Astrocyte of the spinal cord (primary cell): ENCODE data around the gene LDLRAD4.

Experiments
- DNase-seq: peaks from one replicate; pipeline ENCODE4 v3.0.0; 2011; ENCODE audit warnings: low read depth, low spot score
- H3K4me3 ChIP-seq: 2 replicates; pipeline ENCODE4 v1.5.1; 2011; ENCODE audit warnings: low read depth, mild to moderate bottlenecking, low read length, moderate library complexity
- CTCF ChIP-seq: IDR thresholded peaks from 2 replicates; pipeline ENCODE4 v1.5.1; 2012; ENCODE audit warnings: low read depth, mild to moderate bottlenecking, low read length, inconsistent platforms
- in situ Hi-C: cut with HindIII; loops from 2 replicates; pipeline ENCODE4 v1.10.0; 2017; ENCODE audit warnings: low sequenced_read_pairs

LDLRAD4 gene

GRCh38 chr18:13218368-13218991 lies at the start of gene LDLRAD4:
Gene LDLRAD4 (plus strand): TSS chr18:13218760.
- TF ChIP-seq CTCF, result no peak
- H3K4me3 ChIP-seq, result peak within 1 kb of the TSS; percentile 23
- in situ Hi-C loops, result no loop called here
- DNase-seq, result no peak

DNA sequence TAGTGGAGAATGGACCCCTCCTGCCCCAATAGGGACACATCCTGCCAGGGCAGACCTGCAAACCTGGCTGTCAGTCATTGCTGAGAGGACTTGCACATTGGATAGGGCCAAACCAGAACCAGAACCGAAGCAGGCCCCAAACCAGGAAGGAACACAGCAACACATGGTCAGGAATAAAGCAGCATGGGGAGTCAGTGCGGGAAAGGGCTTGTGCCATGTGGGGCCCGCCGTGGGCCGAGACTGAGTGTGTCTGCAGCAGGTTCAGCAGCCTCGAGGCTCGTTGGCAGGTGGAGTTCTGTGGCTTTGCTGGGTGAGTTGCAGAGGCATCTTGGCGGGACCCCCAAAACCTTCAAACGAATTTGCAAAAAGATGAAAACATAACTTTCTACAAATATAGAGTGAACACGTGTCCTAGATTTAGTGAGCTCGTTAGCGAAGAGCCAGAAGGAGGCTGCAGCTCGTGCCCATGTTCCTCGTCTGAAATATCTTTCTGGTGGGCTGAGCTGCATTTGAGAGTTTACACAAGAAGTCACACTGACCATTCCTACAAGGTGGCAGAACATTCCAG lies 44.9 kb upstream of the LDLRAD4 start:
- in situ Hi-C loops, result no loop called here
- no peak overlapping the region for H3K4me3 ChIP-seq
- no peak for DNase-seq
- no peak for TF ChIP-seq CTCF

DNA sequence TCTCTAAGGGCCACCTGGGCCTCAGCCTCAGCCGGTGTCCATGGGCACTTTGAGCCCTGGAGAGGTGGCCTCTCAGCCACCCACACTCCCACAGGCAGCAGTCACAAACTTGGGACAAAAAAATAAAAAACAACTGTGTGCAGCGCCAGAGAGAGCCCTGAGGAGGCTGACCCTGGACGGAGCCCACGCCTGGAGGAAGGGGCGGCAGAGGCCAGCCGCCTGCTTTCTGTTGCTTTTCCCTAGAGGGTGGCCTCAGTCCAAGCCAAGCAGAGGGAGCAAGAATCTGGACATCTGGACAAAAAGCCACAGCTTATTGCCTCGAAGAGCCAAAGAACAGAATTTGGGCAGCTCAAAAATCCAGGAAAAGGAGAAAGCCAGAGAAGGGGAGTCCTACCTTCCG lies 43.3 kb upstream of the LDLRAD4 start:
- in situ Hi-C loops, result no loop called here
- no peak for DNase-seq
- no peak for TF ChIP-seq CTCF
- H3K4me3 ChIP-seq, result no peak overlapping the region

- no peak for DNase-seq
- in situ Hi-C loops, result no loop called here
- no peak for TF ChIP-seq CTCF
- H3K4me3 ChIP-seq, result no peak overlapping the region
Measured at GRCh38 chr18:13175754-13176210, 42.8 kb upstream of the LDLRAD4 start.

DNA sequence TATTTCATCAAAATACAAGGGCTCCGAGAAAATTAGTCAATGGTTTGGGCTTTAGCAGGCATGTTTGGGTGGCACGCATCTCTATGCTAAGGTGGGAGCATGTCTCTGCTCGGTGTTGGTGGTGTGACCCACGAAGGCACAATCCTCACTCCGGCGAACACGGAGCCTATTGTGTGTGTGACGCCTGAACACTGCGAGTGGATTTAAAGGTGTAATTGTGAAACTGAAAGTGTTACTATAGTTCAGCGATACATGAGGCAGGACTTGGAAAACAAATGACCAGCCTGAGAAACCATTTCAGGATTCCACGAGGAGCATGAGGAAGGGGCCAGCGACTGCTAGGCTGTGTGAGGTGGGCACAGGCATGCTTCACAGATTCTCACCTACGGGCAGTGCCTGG lies 41.7 kb upstream of the LDLRAD4 start:
- DNase-seq, result no peak
- H3K4me3 ChIP-seq, result no peak overlapping the region
- TF ChIP-seq CTCF, result no peak
- in situ Hi-C loops, result no loop called here

- in situ Hi-C loops, result no loop called here
- no peak overlapping the region for H3K4me3 ChIP-seq
- TF ChIP-seq CTCF, result no peak
- no peak for DNase-seq
Measured at GRCh38 chr18:13178197-13178596, 40.4 kb upstream of the LDLRAD4 start.
